HG03039 (cell line): ENCODE data around the gene TRIM36.

Experiments used
- ATAC-seq: cut with Tn5 transposase; IDR thresholded peaks from one replicate; pipeline ENCODE4 v1.9.1; 2021; ENCODE audit warnings: mild to moderate bottlenecking, moderate library complexity; ENCODE audit not compliant: unreplicated experiment

Gene TRIM36

DNA sequence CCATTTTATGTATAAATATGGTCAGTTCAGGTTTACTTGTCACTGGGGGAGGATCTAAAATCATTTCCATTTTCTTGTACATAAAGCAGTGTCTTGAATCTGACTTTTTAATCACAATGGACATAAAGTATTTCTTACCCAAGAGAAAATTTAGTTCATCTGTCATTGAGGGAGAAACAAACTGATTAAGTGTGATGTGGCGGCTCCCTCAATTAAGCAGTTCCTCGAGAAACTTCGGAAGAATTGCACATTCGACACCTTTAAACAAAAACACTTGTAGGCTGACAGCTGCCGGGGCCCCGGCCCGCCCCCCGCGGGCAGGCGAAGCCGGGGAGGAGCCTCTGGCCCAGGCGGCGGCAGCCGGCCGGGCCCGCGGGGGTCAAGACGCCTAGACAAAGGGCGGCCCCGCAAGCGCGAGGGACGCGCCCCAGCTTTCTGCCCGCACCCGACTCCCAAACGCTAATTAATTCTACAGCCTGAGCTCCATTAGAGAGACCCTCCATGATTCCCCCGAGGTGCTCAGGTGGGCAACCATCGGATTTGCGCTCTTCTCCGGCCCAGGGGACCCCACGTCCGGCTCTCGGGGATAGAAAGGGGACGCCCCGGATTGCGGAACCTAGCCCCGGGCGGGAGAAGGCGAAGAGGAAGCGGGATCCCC, 750 bp downstream of the TRIM36 start:
- ATAC-seq = no peak

GRCh38 chr5:115166744-115167393, 2.8 kb downstream of the TRIM36 start:
- no peak for ATAC-seq

DNA sequence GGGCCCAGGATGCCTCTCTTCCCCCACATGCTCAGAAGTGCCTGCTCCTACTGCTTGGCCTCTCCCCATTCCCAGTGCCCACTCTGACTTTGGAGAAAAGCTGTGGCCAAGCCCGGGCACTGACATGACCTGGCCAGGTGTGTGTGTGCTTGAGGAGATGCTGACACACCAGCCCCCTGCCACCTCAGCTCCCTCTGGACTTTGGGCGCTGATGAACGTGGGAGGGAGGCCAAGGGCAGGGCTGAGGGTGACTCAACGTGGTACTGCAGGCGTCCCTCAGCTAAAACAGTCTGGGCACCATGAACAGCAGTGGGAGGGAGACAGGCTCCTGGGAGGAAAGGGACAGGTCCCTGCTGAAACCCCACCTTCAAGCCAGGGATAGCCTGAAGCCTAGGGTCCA, 3.9 kb downstream of the TRIM36 start:
- ATAC-seq = no peak

DNA sequence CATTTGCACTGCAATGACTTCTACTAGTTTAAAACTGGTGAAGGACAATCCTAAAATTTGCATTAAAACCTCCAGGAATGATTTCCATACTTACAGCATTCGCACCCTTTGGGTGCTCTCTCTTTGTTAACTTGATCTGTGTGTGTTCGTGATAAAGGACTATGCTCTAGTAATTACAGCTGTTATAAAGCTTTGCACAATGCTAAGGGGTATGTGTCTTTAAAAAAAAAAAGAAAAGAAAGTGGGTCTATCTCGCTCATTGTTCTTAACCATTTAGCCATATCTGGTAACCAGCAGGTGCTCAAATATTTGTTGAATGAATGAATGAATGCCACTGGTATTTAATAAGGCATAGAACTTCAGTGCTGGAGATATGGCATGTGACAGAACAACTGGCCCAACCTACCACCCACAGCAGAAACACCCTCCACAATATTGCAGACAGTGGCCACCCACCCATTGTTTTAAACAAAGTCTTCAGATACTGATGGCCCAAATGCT, 8.7 kb downstream of the TRIM36 start:
- ATAC-seq = no peak

DNA sequence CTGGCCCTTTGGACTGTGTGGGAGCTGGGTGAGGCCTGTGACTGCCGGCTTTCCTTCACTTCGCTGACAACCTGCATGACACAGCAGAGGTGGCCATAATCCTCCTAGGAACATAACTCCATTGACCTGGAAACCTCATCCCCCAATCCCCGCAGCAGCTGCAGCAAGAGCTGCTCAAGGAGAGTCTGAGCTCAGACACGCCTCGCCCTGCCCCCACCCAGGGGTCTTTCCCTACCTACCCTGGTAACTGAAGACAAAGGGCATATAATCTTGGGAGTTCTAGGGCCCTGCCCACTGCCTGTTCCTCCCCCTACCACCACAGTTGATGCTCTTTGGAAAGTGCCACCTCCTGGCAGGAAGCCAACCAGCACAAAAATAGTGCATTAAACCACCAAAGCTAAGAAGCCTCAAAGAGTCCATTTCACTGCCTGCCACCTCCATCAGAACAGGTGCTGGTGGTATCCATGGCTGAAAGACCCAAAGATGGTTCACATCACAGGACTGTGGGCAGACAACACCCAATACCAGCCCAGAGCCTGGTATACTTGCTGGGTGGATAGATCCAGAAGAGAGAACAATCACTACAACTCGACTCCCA, 18.4 kb downstream of the TRIM36 start:
- no peak for ATAC-seq

DNA sequence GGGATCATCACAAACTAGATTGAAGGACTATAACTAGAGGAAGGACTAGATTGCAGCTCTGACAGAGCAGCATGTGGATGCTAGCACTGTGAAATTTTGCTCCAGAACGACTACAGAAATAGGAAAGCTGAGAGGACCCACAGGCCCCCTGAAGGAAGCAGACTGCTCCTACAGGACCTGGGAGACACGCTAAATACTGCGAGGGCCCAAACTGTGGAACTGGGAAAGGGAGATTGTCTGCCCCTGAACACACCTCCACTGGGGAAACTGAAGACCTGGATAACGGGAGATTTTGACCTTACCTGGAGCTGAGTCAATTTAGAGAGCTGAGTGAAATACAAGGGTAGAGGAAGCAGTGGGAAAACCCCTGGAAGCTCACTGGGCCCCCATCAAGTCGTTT, 19.2 kb downstream of the TRIM36 start:
- ATAC-seq = no peak

DNA sequence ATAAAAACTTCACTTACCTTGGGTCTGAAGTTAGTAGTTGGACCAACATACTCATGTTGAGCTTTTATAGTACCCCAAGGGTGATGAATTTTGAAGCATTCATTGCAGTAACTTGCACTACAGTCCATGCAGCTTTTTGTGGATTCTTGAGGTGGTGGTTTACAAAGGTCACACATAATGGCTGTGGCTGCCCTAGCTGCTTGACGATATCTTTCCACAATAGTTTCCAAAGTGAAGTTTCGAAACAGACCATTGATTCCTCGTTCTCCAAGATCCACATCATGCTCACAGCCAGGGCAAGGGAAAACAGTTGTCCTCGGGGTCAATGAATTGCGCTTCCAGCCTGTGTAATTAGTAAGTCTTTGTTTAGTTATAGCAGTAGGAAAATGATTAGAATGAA, 22.7 kb downstream of the TRIM36 start:
- no peak for ATAC-seq

DNA sequence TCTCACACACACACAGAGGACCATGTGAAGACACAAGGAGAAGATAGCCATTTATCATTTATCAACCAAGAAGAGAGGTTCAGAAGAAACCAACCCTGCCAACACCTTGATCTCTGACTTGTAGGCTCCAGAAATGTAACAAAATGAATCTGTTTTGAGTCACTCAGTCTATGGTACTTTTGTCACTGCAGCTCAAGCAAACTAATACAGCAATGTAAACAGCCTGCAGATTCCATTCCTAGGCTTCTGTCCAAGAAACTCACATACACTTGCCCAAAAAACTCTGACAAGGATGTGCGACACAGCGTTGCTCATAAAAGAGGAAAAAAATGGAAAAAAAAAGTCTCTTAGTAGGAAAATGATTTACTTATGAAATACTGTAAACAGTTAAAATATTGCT, 33.4 kb downstream of the TRIM36 start:
- no peak for ATAC-seq

GRCh38 chr5:115132465-115132864, 37.2 kb downstream of the TRIM36 start:
- no peak for ATAC-seq

GRCh38 chr5:115126303-115126702, 43.4 kb downstream of the TRIM36 start:
- no peak for ATAC-seq

DNA sequence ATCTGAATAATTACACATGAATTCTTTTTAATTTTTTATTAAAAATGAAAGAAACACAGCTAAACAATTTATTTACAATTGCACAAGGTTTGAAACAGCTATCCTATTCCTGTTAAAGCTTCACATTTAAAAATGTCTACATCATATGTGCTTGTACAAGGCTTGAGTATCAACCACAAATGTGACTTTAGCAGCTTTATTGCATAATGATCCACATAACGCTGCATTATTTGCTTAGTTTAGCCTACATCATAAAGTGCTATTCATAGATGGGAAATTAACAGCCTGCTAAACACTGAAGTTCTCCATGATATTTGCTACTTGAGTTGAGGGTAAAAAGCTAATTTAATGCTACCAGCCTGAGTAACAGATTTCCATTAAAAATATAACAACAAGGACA, 45.0 kb downstream of the TRIM36 start:
- no peak for ATAC-seq

- no peak for ATAC-seq
Observed at GRCh38 chr5:115116001-115116400, 53.7 kb downstream of the TRIM36 start.

DNA sequence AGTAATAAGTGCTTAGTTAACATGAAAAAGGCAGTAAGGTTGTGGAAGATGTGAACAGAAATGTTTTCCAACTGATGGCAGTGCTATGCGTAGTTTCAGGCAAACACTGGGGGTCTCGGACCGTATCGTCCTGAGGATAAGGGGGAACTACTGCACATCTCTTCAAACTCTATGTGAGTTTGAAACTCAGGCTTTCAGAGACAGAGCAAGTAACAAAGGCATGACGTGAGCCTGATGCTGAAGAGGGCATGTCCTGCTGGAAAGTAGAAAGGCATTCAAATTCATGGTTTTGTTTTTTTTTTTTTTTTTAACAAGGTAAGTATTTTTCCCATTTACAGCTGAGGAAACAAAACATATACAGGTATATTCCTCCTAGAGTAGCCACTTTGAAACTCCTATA, 59.9 kb downstream of the TRIM36 start:
- ATAC-seq = no peak

GRCh38 chr5:115109356-115109755, 60.4 kb downstream of the TRIM36 start:
- ATAC-seq = no peak

DNA sequence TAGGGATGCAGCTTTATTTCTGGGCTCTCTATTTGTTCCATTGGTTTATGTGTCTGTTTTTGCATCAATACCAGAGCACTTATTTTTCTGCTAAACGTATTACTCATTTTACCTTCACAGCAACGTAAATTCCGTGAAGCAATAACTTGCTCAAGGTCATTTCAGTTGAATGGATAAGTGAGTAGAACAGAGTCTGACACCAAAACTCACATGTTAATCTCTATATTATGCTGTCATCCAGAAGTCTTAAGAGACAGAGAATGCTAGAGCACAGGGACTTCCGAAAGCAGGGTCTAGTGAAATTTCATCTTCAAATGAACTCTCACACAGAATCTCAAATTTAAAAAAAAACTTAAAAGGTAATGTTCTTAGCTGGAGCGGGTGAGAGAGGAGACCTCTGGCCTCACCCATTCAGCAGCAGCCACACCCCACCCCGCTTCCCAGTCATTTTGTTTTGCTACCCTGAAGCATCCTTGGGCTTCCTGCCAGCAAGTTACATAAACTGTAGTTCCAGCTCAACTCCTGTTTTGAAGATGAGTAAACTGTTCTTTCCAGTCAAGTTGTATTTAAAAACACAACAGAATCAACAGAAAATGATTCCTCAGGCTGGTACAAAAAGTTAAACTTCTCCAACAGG, 69.3 kb downstream of the TRIM36 start:
- no peak for ATAC-seq

GRCh38 chr5:115098041-115098702, 71.5 kb downstream of the TRIM36 start:
- ATAC-seq = peak; percentile 71

DNA sequence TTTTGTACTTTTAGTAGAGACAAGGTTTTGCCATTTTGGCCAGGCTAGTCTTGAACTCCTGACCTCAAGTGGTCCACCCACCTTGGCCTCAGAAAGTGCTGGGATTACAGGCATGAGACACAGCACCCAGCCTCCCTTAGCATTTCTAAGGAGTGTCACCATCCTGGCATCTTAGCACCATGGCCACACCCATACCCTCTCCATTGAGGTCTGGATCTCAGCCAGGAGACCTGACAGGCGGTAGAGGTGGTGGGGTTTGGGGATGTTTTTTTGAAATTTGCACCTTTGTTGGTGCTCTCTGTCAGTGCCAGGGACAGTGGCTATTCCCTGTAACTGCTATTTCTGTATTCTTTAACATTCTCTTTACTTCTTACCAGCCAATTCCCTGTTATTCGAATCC, 72.5 kb downstream of the TRIM36 start:
- ATAC-seq = no peak

GRCh38 chr5:115096034-115096769, 73.5 kb downstream of the TRIM36 start:
- no peak for ATAC-seq

- ATAC-seq = no peak
Observed at GRCh38 chr5:115087951-115088350, 81.8 kb downstream of the TRIM36 start.

GRCh38 chr5:115086473-115086872, 83.2 kb downstream of the TRIM36 start:
- no peak for ATAC-seq
